Measurements from ENCODE around the gene KCTD19. TPM values are rescaled to one million over a fixed set of nuclear protein-coding genes. Genes with fewer than 3 reads are reported as not detected.

KCTD19 gene
- total RNA-seq, 4 donors from 2014 or later: under 0.01 to 2.3 (median 0.25) TPM

DNA sequence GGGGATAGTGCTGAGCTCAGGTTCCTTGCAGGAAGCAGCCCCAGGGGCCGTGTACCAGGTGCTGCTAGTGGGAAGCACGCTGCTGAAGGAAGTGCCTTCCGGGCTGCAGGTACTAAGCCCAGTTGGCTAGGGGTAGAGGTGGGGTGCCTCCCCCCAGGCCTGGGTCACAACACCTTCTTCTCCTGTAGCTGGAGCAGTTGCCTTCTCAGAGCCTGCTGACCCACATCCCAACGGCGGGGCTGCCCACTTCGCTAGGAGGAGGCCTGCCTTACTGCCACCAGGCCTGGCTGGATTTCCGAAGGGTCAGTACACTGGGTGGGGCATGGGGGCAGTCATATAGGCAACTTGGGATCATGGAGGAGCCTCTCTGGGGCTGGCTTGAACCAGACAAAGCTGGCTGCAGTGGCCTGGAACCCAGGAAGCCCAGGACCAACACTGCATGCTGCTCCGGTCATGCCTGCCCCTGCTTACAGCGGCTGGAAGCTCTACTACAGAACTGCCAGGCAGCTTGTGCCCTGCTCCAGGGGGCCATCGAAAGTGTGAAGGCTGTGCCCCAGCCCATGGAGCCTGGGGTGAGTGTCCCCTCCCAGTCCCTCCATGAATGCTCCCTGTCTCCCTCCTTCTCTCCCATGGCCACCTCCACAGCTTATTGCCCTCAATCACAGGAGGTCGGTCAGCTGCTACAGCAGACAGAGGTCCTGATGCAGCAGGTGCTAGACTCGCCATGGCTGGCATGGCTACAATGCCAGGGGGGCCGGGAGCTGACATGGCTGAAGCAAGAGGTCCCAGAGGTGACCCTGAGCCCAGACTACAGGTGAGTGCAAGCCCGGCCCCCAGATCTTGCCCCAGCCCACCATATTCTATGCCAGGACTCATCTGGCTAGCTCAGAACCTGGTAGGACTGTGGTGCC lies 44.8 kb downstream of the KCTD19 start:
- WGBS, 2 donors: 87 to 91% methylated on average over 8 to 14 of the region's 14 CpGs
- TF ChIP-seq EP300 (IDR thresholded peaks at IDR 0.05) (no peak), POLR2A (IDR thresholded peaks at IDR 0.05) (no peak)
- TF ChIP-seq, protein P1, sequence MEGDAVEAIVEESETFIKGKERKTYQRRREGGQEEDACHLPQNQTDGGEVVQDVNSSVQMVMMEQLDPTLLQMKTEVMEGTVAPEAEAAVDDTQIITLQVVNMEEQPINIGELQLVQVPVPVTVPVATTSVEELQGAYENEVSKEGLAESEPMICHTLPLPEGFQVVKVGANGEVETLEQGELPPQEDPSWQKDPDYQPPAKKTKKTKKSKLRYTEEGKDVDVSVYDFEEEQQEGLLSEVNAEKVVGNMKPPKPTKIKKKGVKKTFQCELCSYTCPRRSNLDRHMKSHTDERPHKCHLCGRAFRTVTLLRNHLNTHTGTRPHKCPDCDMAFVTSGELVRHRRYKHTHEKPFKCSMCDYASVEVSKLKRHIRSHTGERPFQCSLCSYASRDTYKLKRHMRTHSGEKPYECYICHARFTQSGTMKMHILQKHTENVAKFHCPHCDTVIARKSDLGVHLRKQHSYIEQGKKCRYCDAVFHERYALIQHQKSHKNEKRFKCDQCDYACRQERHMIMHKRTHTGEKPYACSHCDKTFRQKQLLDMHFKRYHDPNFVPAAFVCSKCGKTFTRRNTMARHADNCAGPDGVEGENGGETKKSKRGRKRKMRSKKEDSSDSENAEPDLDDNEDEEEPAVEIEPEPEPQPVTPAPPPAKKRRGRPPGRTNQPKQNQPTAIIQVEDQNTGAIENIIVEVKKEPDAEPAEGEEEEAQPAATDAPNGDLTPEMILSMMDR (IDR thresholded peaks at IDR 0.05): no peak
- DNase-seq (ENCODE audit: low spot score in 2 of 2): no peak
- Histone ChIP-seq H3K36me3 (peaks cover 0 to 46% (median 0%) of the 10 kb centered on the region in 3 donors), H3K4me3 (no peak overlapping the region), H3K27ac (no peak overlapping the region), H3K27me3 (no peaks in the 10 kb centered on the region), H3K4me1 (peaks cover 0 to 33% (median 19%) of the 10 kb centered on the region in 4 donors), H3K9me3 (no peaks in the 10 kb centered on the region)

GRCh38 chr16:67280090-67281015 lies 46.2 kb downstream of the KCTD19 start:
- TF ChIP-seq, protein P1 (IDR thresholded peaks at IDR 0.05): no peak
- TF ChIP-seq POLR2A (IDR thresholded peaks at IDR 0.05) (no peak), EP300 (IDR thresholded peaks at IDR 0.05) (no peak)
- no peaks in the 10 kb centered on the region for H3K9me3 ChIP-seq
- 92 to 95% methylated on average over 12 to 15 of the region's 15 CpGs for WGBS, 2 donors
- peaks cover 0 to 33% (median 20%) of the 10 kb centered on the region in 4 donors for H3K4me1 ChIP-seq
- peak overlapping the region in 2 of 4 donors; percentile 82 to 88 for H3K27ac ChIP-seq
- no peaks in the 10 kb centered on the region for H3K27me3 ChIP-seq
- H3K36me3 ChIP-seq: peaks cover 0 to 43% (median 0%) of the 10 kb centered on the region in 3 donors
- no peak for DNase-seq (ENCODE audit: low spot score in 2 of 2)
- H3K4me3 ChIP-seq: peak overlapping the region in 2 of 4 donors; percentile 38 to 77

- DNase-seq (ENCODE audit: low spot score in 2 of 2): peak; percentile 37 to 57
- H3K4me3 ChIP-seq: peak within 1 kb of the TSS; percentile 51 to 77 (median 66)
- TF ChIP-seq, protein P1 (IDR thresholded peaks at IDR 0.05): peak; percentile 86 to 95 (median 90)
- TF ChIP-seq EP300 (IDR thresholded peaks at IDR 0.05) (no peak), POLR2A (IDR thresholded peaks at IDR 0.05) (no peak)
- no peaks in the 10 kb centered on the region for H3K9me3 ChIP-seq
- H3K27me3 ChIP-seq: no peaks in the 10 kb centered on the region
- peak within 1 kb of the TSS; percentile 74 to 93 (median 83) for H3K27ac ChIP-seq
- H3K4me1 ChIP-seq: peaks cover 0 to 33% (median 20%) of the 10 kb centered on the region in 4 donors
- peaks cover 0 to 34% (median 0%) of the 10 kb centered on the region in 3 donors for H3K36me3 ChIP-seq
- 33 to 42% methylated on average over 54 to 66 of the region's 83 CpGs for WGBS, 2 donors
Observed at GRCh38 chr16:67279296-67280089, 47.0 kb downstream of the KCTD19 start, which contains the start of gene PLEKHG4. PLEKHG4 (plus strand) TSS chr16:67279532; CDS start chr16:67280045, 513 bp downstream.

GRCh38 chr16:67278773-67279295 lies 47.7 kb downstream of the KCTD19 start:
- H3K4me1 ChIP-seq: peaks cover 0 to 33% (median 20%) of the 10 kb centered on the region in 4 donors
- TF ChIP-seq POLR2A (IDR thresholded peaks at IDR 0.05) (no peak), EP300 (IDR thresholded peaks at IDR 0.05) (no peak)
- TF ChIP-seq, protein P1 (IDR thresholded peaks at IDR 0.05): no peak
- H3K9me3 ChIP-seq: no peaks in the 10 kb centered on the region
- 3 to 6% methylated on average over 6 to 27 of the region's 42 CpGs for WGBS, 2 donors
- peak overlapping the region; percentile 74 to 93 (median 83) for H3K27ac ChIP-seq
- H3K36me3 ChIP-seq: peaks cover 0 to 28% (median 0%) of the 10 kb centered on the region in 3 donors
- DNase-seq (ENCODE audit: low spot score in 2 of 2): no peak
- H3K4me3 ChIP-seq: peak overlapping the region; percentile 51 to 77 (median 66)
- H3K27me3 ChIP-seq: no peaks in the 10 kb centered on the region

Data from tibial nerve (tissue), 4 donors.